ENCODE measurements around the gene NRSN1. TPM values are rescaled to one million over a fixed set of nuclear protein-coding genes. Genes with fewer than 3 reads are reported as not detected.

The NRSN1 gene
- total RNA-seq, 1 donor from 2014 or later: not detected

Other genes with a start within 250 kb of the NRSN1 start
- gene DCDC2, start 231.8 kb downstream of the NRSN1 start, total RNA-seq: not detected